K562 (cell line): ENCODE measurements around the gene LTO1. TPM values are rescaled to one million over a fixed set of nuclear protein-coding genes. Genes with fewer than 3 reads are reported as not detected.

Experiments
- CHD1 ChIP-seq: fragments of 200-600 bp; sonication (generic); IDR thresholded peaks from one replicate; pipeline ENCODE4 v1.6.1; 2012; ENCODE audit warnings: mild to moderate bottlenecking, moderate library complexity, low read length, inconsistent platforms
- DNMT1 ChIP-seq: fragments of 450-650 bp; IDR thresholded peaks from 2 replicates; pipeline ENCODE4 v1.6.1; 2016; ENCODE audit warnings: antibody characterized with exemption, mild to moderate bottlenecking
- IRF1 ChIP-seq: sonication (generic); formaldehyde crosslinking; IDR thresholded peaks from 2 replicates; pipeline ENCODE4 v1.8.0; 2022; ENCODE audit warnings: missing genetic modification reagents, mild to moderate bottlenecking, borderline replicate concordance
- NBN ChIP-seq: fragments of 450-650 bp; IDR thresholded peaks from 2 replicates; pipeline ENCODE4 v1.6.1; 2016; ENCODE audit warnings: low read depth, mild to moderate bottlenecking
- RAD21 ChIP-seq, 2 experiments: fragments of 250-450 bp in 1 of 2; fragments of 450-650 bp in 1 of 2; sonication (Bioruptor Pico) in 1 of 2; formaldehyde crosslinking in 1 of 2; IDR thresholded peaks in 1 of 2; conservative IDR thresholded peaks in 1 of 2; 2 replicates each; pipeline versions ENCODE4 v1.4.0 to v1.8.0; 2020 to 2022; ENCODE audit warnings: mild to moderate bottlenecking in 2 of 2, moderate library complexity in 1 of 2
- SP1 ChIP-seq: sonication (generic); formaldehyde crosslinking; IDR thresholded peaks from 2 replicates; pipeline ENCODE4 v1.8.1; 2022; ENCODE audit warnings: mild to moderate bottlenecking, missing genetic modification reagents
- STAG1 ChIP-seq: sonication (generic); formaldehyde crosslinking; IDR thresholded peaks from 2 replicates; pipeline ENCODE4 v1.5.0; 2020; ENCODE audit warnings: missing genetic modification reagents, borderline replicate concordance
- TCF3 ChIP-seq: sonication (generic); formaldehyde crosslinking; IDR thresholded peaks from 2 replicates; pipeline ENCODE4 v1.4.0; 2020; ENCODE audit warnings: mild to moderate bottlenecking, missing genetic modification reagents
- ZNF436 ChIP-seq: fragments of 250-450, 450-650 bp; sonication (Bioruptor Pico); formaldehyde crosslinking; IDR thresholded peaks from 2 replicates; pipeline ENCODE4 v1.7.0; 2020; ENCODE audit warnings: mild to moderate bottlenecking
- ZNF512 ChIP-seq: IDR thresholded peaks from 2 replicates; pipeline ENCODE4 v1.6.1; 2016; ENCODE audit warnings: missing genetic modification characterization, missing compliant biosample characterization
- polyA plus RNA-seq, 8 experiments: library from polyadenylated mRNA; depleted of rRNA in 4 of 8; stranded (reverse) in 5 of 8; unstranded in 3 of 8; fragments of >200 nt; fragmentation: Nextera tagmentation in 2 of 8; fragmentation: Illumina TruSeq in 1 of 8; extraction: Ambion mirVana in 2 of 8; extraction: Trizol in 1 of 8; gene quantifications; 2 replicates each; pipeline versions ENCODE4 v1.2.1 to v1.2.3, GENCODE V29; 2011 to 2014; ENCODE audit warnings: inconsistent platforms in 1 of 8, missing spikeins in 1 of 8
- total RNA-seq, 7 experiments: library from RNA; depleted of rRNA in 6 of 7; stranded (reverse); fragments of >200 nt in 6 of 7; fragmentation: Illumina TruSeq in 2 of 7; extraction: Trizol in 2 of 7; gene quantifications; 2 replicates each; pipeline versions ENCODE4 v1.2.1 to v1.2.3, GENCODE V29; 2011 to 2021; ENCODE audit warnings: low replicate concordance in 1 of 7
- TF ChIP-seq, protein P1 (sequence below): fragments of 450-650 bp; formaldehyde crosslinking; IDR thresholded peaks from 2 replicates; pipeline ENCODE4 v1.4.0; 2020; ENCODE audit warnings: mild to moderate bottlenecking, moderate library complexity
- TF ChIP-seq, protein P2 (sequence below), 2 experiments: fragments of 450-650 bp; formaldehyde crosslinking in 1 of 2; IDR thresholded peaks; 2 replicates each; pipeline versions ENCODE4 v1.4.0 to v1.6.1; 2014 to 2020; ENCODE audit warnings: mild to moderate bottlenecking in 2 of 2, borderline replicate concordance in 1 of 2, low read depth in 1 of 2
- TF ChIP-seq, protein P3 (sequence below): fragments of 250-450 bp; sonication (Bioruptor Pico); IDR thresholded peaks from 2 replicates; pipeline ENCODE4 v1.4.0; 2020; ENCODE audit warnings: mild to moderate bottlenecking

LTO1 gene
- total and polyA plus RNA-seq, 9 of the 15 experiments (the other 6 are each of a cell fraction or from before 2014, with no cell fraction given) = 2.6 to 43.4 (median 19.1) TPM

- TF ChIP-seq NBN (no peak), SP1 (CRISPR knock-in tag) (no peak), DNMT1 (no peak), ZNF436 (CRISPR knock-in tag) (no peak), ZNF512 (tag) (no peak), CHD1 (no peak), IRF1 (CRISPR knock-in tag) (no peak), RAD21 (CRISPR knock-in tag; conservative IDR thresholded peaks at IDR 0.05 in 1 of 2, IDR thresholded peaks at IDR 0.05 in 1 of 2) (peak; percentile 31 to 79; a peak in 2 of 4 replicates), TCF3 (no peak), STAG1 (CRISPR knock-in tag) (peak; percentile 96)
- TF ChIP-seq, protein P1, sequence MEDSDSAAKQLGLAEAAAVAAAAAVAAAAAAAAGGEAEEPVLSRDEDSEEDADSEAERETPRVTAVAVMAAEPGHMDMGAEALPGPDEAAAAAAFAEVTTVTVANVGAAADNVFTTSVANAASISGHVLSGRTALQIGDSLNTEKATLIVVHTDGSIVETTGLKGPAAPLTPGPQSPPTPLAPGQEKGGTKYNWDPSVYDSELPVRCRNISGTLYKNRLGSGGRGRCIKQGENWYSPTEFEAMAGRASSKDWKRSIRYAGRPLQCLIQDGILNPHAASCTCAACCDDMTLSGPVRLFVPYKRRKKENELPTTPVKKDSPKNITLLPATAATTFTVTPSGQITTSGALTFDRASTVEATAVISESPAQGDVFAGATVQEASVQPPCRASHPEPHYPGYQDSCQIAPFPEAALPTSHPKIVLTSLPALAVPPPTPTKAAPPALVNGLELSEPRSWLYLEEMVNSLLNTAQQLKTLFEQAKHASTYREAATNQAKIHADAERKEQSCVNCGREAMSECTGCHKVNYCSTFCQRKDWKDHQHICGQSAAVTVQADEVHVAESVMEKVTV = 0 out of 2 replicates have a peak, but pooled peaks have one; percentile 23
- TF ChIP-seq, protein P2, sequence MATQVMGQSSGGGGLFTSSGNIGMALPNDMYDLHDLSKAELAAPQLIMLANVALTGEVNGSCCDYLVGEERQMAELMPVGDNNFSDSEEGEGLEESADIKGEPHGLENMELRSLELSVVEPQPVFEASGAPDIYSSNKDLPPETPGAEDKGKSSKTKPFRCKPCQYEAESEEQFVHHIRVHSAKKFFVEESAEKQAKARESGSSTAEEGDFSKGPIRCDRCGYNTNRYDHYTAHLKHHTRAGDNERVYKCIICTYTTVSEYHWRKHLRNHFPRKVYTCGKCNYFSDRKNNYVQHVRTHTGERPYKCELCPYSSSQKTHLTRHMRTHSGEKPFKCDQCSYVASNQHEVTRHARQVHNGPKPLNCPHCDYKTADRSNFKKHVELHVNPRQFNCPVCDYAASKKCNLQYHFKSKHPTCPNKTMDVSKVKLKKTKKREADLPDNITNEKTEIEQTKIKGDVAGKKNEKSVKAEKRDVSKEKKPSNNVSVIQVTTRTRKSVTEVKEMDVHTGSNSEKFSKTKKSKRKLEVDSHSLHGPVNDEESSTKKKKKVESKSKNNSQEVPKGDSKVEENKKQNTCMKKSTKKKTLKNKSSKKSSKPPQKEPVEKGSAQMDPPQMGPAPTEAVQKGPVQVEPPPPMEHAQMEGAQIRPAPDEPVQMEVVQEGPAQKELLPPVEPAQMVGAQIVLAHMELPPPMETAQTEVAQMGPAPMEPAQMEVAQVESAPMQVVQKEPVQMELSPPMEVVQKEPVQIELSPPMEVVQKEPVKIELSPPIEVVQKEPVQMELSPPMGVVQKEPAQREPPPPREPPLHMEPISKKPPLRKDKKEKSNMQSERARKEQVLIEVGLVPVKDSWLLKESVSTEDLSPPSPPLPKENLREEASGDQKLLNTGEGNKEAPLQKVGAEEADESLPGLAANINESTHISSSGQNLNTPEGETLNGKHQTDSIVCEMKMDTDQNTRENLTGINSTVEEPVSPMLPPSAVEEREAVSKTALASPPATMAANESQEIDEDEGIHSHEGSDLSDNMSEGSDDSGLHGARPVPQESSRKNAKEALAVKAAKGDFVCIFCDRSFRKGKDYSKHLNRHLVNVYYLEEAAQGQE (IDR thresholded peaks at IDR 0.05; ENCODE audit: borderline replicate concordance) = peak; percentile 30; the same call in 1 of the 2 replicates
- TF ChIP-seq, protein P2 (CRISPR knock-in tag; IDR thresholded peaks at IDR 0.05; ENCODE audit: low read depth) = no peak
- TF ChIP-seq, protein P3, sequence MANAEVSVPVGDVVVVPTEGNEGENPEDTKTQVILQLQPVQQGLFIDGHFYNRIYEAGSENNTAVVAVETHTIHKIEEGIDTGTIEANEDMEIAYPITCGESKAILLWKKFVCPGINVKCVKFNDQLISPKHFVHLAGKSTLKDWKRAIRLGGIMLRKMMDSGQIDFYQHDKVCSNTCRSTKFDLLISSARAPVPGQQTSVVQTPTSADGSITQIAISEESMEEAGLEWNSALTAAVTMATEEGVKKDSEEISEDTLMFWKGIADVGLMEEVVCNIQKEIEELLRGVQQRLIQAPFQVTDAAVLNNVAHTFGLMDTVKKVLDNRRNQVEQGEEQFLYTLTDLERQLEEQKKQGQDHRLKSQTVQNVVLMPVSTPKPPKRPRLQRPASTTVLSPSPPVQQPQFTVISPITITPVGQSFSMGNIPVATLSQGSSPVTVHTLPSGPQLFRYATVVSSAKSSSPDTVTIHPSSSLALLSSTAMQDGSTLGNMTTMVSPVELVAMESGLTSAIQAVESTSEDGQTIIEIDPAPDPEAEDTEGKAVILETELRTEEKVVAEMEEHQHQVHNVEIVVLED = no peak
Observed at GRCh38 chr11:69683764-69684333, 8.7 kb upstream of the LTO1 start (continued).
